GM12873 (cell line): ENCODE data around the gene ARMS2.

Experiments used
- CTCF ChIP-seq: IDR thresholded peaks from 2 replicates; pipeline ENCODE4 v1.5.1; 2012; ENCODE audit warnings: low read depth, mild to moderate bottlenecking, moderate library complexity, low read length, control low read depth; ENCODE audit not compliant: insufficient read depth; ENCODE audit errors: missing control alignments

ARMS2 gene

GRCh38 chr10:122490786-122491680 is 36.6 kb downstream of the ARMS2 start:
- no peak for TF ChIP-seq CTCF

GRCh38 chr10:122492006-122492405 is 37.6 kb downstream of the ARMS2 start:
- TF ChIP-seq CTCF, result no peak

- no peak for TF ChIP-seq CTCF
Measured at GRCh38 chr10:122492999-122493481, 38.6 kb downstream of the ARMS2 start.

- TF ChIP-seq CTCF, result no peak
Measured at GRCh38 chr10:122493761-122494160, 39.3 kb downstream of the ARMS2 start.

- TF ChIP-seq CTCF, result no peak
Measured at GRCh38 chr10:122494173-122494820, 39.8 kb downstream of the ARMS2 start.

GRCh38 chr10:122494833-122495232 is 40.4 kb downstream of the ARMS2 start:
- no peak for TF ChIP-seq CTCF
